Measurements from ENCODE around the gene ANKRD55.
"Not testable (repeated sequence)": the region's sequence is repeated elsewhere in the genome, so short reads cannot be mapped to it uniquely, and the experiment has no call there.

The ANKRD55 gene

GRCh38 chr5:56206126-56206910 is 26.8 kb downstream of the ANKRD55 start:
- TF ChIP-seq CTCF (IDR thresholded peaks at IDR 0.05; ENCODE audit: low read depth, low read length) = no peak
- H3K4me3 ChIP-seq (ENCODE audit: low read depth, low read length) = no peak overlapping the region
- no peaks in the 10 kb centered on the region for H3K27me3 ChIP-seq
- no peaks in the 10 kb centered on the region for H3K4me1 ChIP-seq
- H3K36me3 ChIP-seq = no peaks in the 10 kb centered on the region
- H3K9me3 ChIP-seq = no peaks in the 10 kb centered on the region
- no peak for DNase-seq

- not testable (repeated sequence) for DNase-seq; H3K27me3 ChIP-seq; H3K36me3 ChIP-seq; H3K9me3 ChIP-seq; H3K4me1 ChIP-seq; H3K4me3 ChIP-seq (ENCODE audit: low read depth, low read length)
Measured at GRCh38 chr5:56203936-56204335, 29.2 kb downstream of the ANKRD55 start.

GRCh38 chr5:56202483-56202882 is 30.6 kb downstream of the ANKRD55 start:
- no peak for DNase-seq
- Histone ChIP-seq H3K36me3 (no peaks in the 10 kb centered on the region), H3K4me1 (no peaks in the 10 kb centered on the region), H3K4me3 (ENCODE audit: low read depth, low read length) (no peak overlapping the region), H3K27me3 (no peaks in the 10 kb centered on the region), H3K9me3 (no peaks in the 10 kb centered on the region)
- no peak for TF ChIP-seq CTCF (IDR thresholded peaks at IDR 0.05; ENCODE audit: low read depth, low read length)

GRCh38 chr5:56201762-56202261 is 31.3 kb downstream of the ANKRD55 start:
- not testable (repeated sequence) for DNase-seq; H3K4me3 ChIP-seq (ENCODE audit: low read depth, low read length); H3K36me3 ChIP-seq; H3K4me1 ChIP-seq; H3K9me3 ChIP-seq; H3K27me3 ChIP-seq

- H3K4me3 ChIP-seq (ENCODE audit: low read depth, low read length) = no peak overlapping the region
- H3K4me1 ChIP-seq = no peaks in the 10 kb centered on the region
- DNase-seq = peak; percentile 59
- H3K36me3 ChIP-seq = no peaks in the 10 kb centered on the region
- H3K9me3 ChIP-seq = no peaks in the 10 kb centered on the region
- TF ChIP-seq CTCF (IDR thresholded peaks at IDR 0.05; ENCODE audit: low read depth, low read length) = peak; percentile 90
- no peaks in the 10 kb centered on the region for H3K27me3 ChIP-seq
Measured at GRCh38 chr5:56200971-56201666, 32.0 kb downstream of the ANKRD55 start.

- H3K9me3 ChIP-seq = no peaks in the 10 kb centered on the region
- H3K4me3 ChIP-seq (ENCODE audit: low read depth, low read length) = no peak overlapping the region
- H3K27me3 ChIP-seq = no peaks in the 10 kb centered on the region
- DNase-seq = no peak
- no peak for TF ChIP-seq CTCF (IDR thresholded peaks at IDR 0.05; ENCODE audit: low read depth, low read length)
- no peaks in the 10 kb centered on the region for H3K4me1 ChIP-seq
- H3K36me3 ChIP-seq = no peaks in the 10 kb centered on the region
Measured at GRCh38 chr5:56195016-56195415, 38.1 kb downstream of the ANKRD55 start.

- H3K4me1 ChIP-seq = no peaks in the 10 kb centered on the region
- TF ChIP-seq CTCF (IDR thresholded peaks at IDR 0.05; ENCODE audit: low read depth, low read length) = no peak
- no peak overlapping the region for H3K4me3 ChIP-seq (ENCODE audit: low read depth, low read length)
- H3K9me3 ChIP-seq = no peaks in the 10 kb centered on the region
- no peaks in the 10 kb centered on the region for H3K36me3 ChIP-seq
- H3K27me3 ChIP-seq = no peaks in the 10 kb centered on the region
- DNase-seq = no peak
Measured at GRCh38 chr5:56192246-56192645, 40.9 kb downstream of the ANKRD55 start.

All from BE2C (cell line).